VCaP (cell line): ENCODE data around the gene RASA1.

ENCODE experiments used
- H3K27ac ChIP-seq: fragments of 450-650 bp; 2 replicates; pipeline ENCODE4 v1.5.1; 2017
- CTCF ChIP-seq: fragments of 450-650 bp; conservative IDR thresholded peaks from 2 replicates; pipeline ENCODE4 v1.5.1; 2017; ENCODE audit warnings: mild to moderate bottlenecking, moderate library complexity

Gene RASA1

DNA sequence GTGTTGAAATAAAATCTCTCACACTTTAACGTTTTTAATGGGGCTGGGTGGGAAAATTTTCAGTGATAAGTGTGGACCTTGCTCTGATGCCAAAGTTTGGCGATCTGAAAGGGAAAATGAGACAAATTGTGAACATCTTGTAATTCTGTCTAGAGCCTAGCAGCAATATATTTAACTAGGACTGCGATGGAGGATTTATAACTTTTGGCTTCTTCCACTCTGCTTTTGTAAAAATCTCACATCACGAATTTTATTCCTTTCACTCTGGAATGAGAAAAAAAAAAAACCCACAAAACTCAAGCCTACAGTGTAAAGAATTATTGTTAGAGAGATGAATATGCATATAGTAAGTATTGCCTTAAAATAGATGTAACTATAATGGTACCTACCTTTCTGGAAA, 125.1 kb downstream of the RASA1 start:
- no peak for TF ChIP-seq CTCF
- H3K27ac ChIP-seq = no peak overlapping the region

DNA sequence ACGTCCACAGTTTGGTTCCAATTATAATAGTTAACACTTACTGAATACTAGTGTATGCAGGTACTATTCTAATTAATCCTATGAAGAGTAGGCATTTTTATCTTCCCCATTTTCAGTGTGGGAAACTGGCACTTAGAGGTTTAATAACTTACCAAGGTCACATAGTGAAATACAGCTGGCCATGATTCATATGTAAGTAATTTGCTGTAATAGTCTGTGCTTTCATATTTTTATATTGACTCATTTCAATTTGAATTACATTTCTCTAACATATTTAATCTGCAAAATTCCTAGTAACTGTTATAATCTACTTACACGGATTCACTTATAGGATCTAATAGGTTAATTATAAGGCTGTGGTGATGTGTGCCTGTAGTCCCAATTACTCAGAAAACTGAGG, 125.6 kb downstream of the RASA1 start:
- H3K27ac ChIP-seq = no peak overlapping the region
- no peak for TF ChIP-seq CTCF

- no peak overlapping the region for H3K27ac ChIP-seq
- no peak for TF ChIP-seq CTCF
Measured at GRCh38 chr5:87394411-87395165, 126.9 kb downstream of the RASA1 start.

DNA sequence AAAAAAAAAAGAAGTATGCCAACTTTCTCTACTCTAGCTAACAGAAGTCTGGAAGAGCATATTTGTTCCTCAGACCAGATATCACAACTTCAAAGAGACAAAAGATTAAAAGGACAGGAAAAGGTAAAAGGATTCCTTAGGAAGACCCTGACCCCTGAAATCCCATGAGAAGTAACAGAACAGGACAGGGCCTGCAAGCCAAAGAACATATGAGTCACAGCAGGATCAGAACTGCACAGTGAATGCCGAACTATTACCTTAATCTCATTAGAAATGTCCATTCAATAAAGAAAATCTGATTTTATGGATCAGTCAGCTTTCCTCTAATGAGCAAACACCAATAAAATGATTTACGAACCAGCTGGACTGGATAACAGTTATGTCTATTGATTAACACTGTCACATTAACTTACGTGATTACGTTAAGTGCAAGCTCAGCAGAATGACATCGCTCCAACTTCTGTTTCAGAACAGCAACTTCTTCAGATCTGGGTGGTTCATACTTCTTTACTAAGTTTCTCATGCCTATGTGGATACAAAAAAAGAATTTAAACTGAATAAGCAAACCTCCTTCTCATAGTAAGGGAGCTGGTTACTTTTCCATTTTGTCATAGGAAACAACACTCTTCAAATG, 131.4 kb downstream of the RASA1 start:
- no peak overlapping the region for H3K27ac ChIP-seq
- TF ChIP-seq CTCF = no peak

DNA sequence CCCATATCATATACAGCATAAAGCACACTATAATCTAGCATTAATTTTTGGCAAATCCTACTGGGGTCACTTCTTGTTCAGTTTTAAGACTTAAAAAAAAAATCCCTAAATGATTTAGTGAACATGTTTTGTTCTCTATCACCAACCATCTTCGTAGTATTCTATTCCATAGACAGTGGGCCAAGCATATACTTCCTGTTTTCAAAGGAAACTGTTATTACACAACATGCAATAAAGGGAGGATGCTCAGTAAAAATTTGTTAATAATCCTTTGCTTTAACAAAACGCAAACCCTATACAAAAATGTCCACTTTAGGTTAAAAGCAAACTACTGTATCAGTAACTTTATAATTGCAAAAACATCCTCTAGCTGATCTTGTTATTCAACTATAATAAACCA, 132.0 kb downstream of the RASA1 start:
- no peak overlapping the region for H3K27ac ChIP-seq
- TF ChIP-seq CTCF = no peak

GRCh38 chr5:87400305-87400899, 132.7 kb downstream of the RASA1 start:
- peak; percentile 67 for TF ChIP-seq CTCF

GRCh38 chr5:87401626-87402025, 133.9 kb downstream of the RASA1 start:
- no peak for TF ChIP-seq CTCF
- H3K27ac ChIP-seq = no peak overlapping the region

More at GRCh38 chr5:87400305-87400899, 132.7 kb downstream of the RASA1 start:
- H3K27ac ChIP-seq = no peak overlapping the region
